ENCODE data around the gene MRTO4. TPM values are rescaled to one million over a fixed set of nuclear protein-coding genes. Genes with fewer than 3 reads are reported as not detected.

The MRTO4 gene
- total and polyA plus RNA-seq, 2 experiments from 2014 or later: 20.8 to 24.9 TPM

DNA sequence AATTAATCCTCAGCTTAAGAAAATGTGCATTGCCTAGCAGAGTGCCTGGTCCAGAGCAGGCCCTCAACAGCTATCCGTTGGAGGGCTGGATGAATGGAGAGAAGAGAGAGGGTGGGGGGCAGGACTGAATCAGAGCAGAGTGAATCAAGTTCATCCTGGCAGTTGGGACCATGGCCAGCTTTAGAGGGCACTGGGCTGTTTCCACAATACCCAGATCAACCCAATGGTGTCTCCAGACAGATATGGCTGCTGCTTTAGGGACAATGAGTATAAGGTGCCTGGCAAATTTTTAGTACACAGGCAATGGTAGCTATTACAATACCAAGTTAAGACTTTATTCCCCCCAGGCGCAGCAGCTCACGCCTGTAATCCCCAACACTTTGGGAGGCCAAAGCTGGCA lies 17.4 kb upstream of the MRTO4 start:
- 95% methylated on average over 3 of the region's 3 CpGs for WGBS (ENCODE audit: low lambda C conversion rate, missing lambda C conversion rate)
- H3K4me1 ChIP-seq (ENCODE audit: insufficient read depth): peaks cover 7% of the 10 kb centered on the region
- H3K9me3 ChIP-seq (ENCODE audit: low read depth): no peaks in the 10 kb centered on the region
- no peak overlapping the region for H3K4me2 ChIP-seq
- no peaks in the 10 kb centered on the region for H3K9me2 ChIP-seq (replicated peaks; ENCODE audit: insufficient read depth)
- DNase-seq (ENCODE audit: low spot score): no peak
- no peak overlapping the region for H3K27ac ChIP-seq
- TF ChIP-seq, protein P1, sequence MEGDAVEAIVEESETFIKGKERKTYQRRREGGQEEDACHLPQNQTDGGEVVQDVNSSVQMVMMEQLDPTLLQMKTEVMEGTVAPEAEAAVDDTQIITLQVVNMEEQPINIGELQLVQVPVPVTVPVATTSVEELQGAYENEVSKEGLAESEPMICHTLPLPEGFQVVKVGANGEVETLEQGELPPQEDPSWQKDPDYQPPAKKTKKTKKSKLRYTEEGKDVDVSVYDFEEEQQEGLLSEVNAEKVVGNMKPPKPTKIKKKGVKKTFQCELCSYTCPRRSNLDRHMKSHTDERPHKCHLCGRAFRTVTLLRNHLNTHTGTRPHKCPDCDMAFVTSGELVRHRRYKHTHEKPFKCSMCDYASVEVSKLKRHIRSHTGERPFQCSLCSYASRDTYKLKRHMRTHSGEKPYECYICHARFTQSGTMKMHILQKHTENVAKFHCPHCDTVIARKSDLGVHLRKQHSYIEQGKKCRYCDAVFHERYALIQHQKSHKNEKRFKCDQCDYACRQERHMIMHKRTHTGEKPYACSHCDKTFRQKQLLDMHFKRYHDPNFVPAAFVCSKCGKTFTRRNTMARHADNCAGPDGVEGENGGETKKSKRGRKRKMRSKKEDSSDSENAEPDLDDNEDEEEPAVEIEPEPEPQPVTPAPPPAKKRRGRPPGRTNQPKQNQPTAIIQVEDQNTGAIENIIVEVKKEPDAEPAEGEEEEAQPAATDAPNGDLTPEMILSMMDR (IDR thresholded peaks at IDR 0.05; ENCODE audit: poor library complexity): no peak
- TF ChIP-seq EZH2phosphoT487 (IDR thresholded peaks at IDR 0.05; ENCODE audit: low read depth, severe bottlenecking, unreplicated experiment): no peak
- no peaks in the 10 kb centered on the region for H4K20me1 ChIP-seq (ENCODE audit: insufficient read depth, poor library complexity, severe bottlenecking)
- no peak overlapping the region for H2AFZ ChIP-seq
- H3K36me3 ChIP-seq (replicated peaks; ENCODE audit: insufficient read depth, low read depth): peaks cover 3% of the 10 kb centered on the region
- H3K27me3 ChIP-seq: no peaks in the 10 kb centered on the region
- H3K79me2 ChIP-seq: no peaks in the 10 kb centered on the region
- H3K4me3 ChIP-seq: no peak overlapping the region

DNA sequence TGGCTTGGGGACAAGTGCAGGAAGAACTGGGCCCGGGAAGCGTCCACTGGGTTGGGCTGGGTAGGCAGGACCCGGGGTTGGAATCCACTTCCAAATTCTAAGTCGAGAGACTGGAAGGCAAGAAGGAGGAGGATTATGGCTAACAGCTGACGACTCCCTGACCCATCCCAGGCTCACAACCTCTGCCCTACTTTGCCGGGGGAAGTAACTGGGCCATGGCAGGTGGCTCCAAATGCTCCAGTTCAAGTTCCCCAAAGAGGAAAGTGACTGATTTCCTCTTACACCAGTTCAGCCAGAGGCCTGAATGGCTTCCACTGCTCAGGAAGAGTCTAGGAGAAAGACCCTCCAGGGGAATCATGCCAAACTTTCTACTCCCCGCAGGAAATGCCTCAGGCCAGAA lies 11.7 kb upstream of the MRTO4 start:
- no peaks in the 10 kb centered on the region for H3K79me2 ChIP-seq
- no peaks in the 10 kb centered on the region for H3K4me1 ChIP-seq (ENCODE audit: insufficient read depth)
- no peak overlapping the region for H3K4me2 ChIP-seq
- H3K36me3 ChIP-seq (replicated peaks; ENCODE audit: insufficient read depth, low read depth): no peaks in the 10 kb centered on the region
- no peak for DNase-seq (ENCODE audit: low spot score)
- H3K27me3 ChIP-seq: no peaks in the 10 kb centered on the region
- H4K20me1 ChIP-seq (ENCODE audit: insufficient read depth, poor library complexity, severe bottlenecking): no peaks in the 10 kb centered on the region
- H3K9me2 ChIP-seq (replicated peaks; ENCODE audit: insufficient read depth): no peaks in the 10 kb centered on the region
- WGBS (ENCODE audit: low lambda C conversion rate, missing lambda C conversion rate): 96% methylated on average over 7 of the region's 7 CpGs
- no peak overlapping the region for H3K27ac ChIP-seq
- TF ChIP-seq EZH2phosphoT487 (IDR thresholded peaks at IDR 0.05; ENCODE audit: low read depth, severe bottlenecking, unreplicated experiment) (no peak), EZH2 (IDR thresholded peaks at IDR 0.05; ENCODE audit: borderline replicate concordance) (no peak)
- TF ChIP-seq, protein P1 (IDR thresholded peaks at IDR 0.05; ENCODE audit: poor library complexity): no peak
- H2AFZ ChIP-seq: no peak overlapping the region
- no peak overlapping the region for H3K4me3 ChIP-seq
- H3K9me3 ChIP-seq (ENCODE audit: low read depth): no peaks in the 10 kb centered on the region

DNA sequence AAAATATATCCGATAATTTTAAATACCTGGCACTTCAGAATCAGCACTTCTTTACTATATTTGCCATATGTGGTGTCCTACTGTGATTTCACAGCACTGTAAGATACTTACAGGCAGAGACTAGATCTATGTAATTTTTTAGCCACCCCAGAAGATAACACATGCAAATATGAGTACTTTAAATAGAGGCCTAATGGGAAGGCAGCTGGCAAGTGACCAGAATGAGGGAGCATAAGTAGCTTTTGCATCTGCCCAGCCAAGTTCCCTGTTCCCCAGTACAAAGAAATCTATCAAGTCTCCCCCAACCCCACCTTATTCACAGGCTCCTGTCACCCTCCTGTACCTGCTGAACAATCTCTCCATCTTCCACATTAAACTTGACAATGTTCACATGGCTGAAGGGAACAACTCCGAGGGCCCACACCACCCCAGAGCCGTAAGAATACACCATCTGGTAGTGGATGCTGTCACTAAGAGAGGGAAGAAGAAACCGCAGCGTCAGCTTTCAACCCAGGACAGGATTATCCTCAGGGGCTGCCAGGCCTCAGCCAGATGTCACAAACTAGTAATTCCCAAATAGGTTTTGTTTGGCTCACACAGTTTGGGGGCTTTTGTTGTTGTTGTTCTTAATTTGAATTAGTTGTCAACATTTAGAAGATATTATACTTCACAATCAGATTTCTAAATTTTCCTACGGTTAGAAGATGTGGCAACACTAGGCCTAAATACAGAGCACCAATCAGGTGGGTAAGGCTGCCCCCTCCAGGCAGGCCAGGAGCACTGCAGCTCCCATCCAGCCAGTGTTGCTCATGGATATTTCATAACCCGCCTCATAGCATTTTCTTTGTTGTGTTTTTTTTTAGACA lies 10.7 kb upstream of the MRTO4 start:
- Histone ChIP-seq H3K36me3 (replicated peaks; ENCODE audit: insufficient read depth, low read depth) (no peaks in the 10 kb centered on the region), H3K27ac (peak overlapping the region; percentile 20), H3K9me2 (replicated peaks; ENCODE audit: insufficient read depth) (no peaks in the 10 kb centered on the region), H3K79me2 (peaks cover 2% of the 10 kb centered on the region), H3K4me3 (no peak overlapping the region), H2AFZ (no peak overlapping the region), H4K20me1 (ENCODE audit: insufficient read depth, poor library complexity, severe bottlenecking) (no peaks in the 10 kb centered on the region), H3K9me3 (ENCODE audit: low read depth) (no peaks in the 10 kb centered on the region), H3K4me1 (ENCODE audit: insufficient read depth) (no peaks in the 10 kb centered on the region), H3K27me3 (no peaks in the 10 kb centered on the region), H3K4me2 (no peak overlapping the region)
- no peak for TF ChIP-seq EZH2phosphoT487 (IDR thresholded peaks at IDR 0.05; ENCODE audit: low read depth, severe bottlenecking, unreplicated experiment)
- TF ChIP-seq, protein P1 (IDR thresholded peaks at IDR 0.05; ENCODE audit: poor library complexity): peak; percentile 95
- WGBS (ENCODE audit: low lambda C conversion rate, missing lambda C conversion rate): 78% methylated on average over 7 of the region's 7 CpGs
- peak; percentile 80 for DNase-seq (ENCODE audit: low spot score)
